ENCODE results near the gene UST.

UST gene

DNA sequence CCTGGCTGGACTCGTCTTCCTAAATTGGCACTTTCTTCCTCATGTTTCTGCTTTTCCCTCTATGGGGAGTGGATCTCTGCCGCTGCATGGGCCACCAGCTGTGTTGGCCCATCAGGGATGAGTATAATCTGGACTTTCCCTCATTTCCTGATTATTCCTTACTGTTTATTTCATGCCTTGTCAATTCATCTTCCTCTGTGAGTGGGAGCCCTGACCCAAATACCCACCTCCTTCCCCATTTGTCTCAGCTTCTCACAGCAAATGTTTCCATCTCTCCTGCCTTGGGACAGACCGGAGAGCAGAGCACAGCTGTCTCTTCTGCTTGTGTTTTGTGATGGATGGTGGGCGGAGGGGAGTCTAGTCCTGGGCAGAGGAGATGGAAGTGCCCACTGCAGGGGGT, 212.7 kb downstream of the UST start:
- no peak for DNase-seq (ENCODE audit: extremely low read depth, low read depth)
- TF ChIP-seq, protein P1, sequence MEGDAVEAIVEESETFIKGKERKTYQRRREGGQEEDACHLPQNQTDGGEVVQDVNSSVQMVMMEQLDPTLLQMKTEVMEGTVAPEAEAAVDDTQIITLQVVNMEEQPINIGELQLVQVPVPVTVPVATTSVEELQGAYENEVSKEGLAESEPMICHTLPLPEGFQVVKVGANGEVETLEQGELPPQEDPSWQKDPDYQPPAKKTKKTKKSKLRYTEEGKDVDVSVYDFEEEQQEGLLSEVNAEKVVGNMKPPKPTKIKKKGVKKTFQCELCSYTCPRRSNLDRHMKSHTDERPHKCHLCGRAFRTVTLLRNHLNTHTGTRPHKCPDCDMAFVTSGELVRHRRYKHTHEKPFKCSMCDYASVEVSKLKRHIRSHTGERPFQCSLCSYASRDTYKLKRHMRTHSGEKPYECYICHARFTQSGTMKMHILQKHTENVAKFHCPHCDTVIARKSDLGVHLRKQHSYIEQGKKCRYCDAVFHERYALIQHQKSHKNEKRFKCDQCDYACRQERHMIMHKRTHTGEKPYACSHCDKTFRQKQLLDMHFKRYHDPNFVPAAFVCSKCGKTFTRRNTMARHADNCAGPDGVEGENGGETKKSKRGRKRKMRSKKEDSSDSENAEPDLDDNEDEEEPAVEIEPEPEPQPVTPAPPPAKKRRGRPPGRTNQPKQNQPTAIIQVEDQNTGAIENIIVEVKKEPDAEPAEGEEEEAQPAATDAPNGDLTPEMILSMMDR (IDR thresholded peaks at IDR 0.05; ENCODE audit: low read depth, low read length), result no peak

GRCh38 chr6:148962854-148963515, 216.2 kb downstream of the UST start:
- DNase-seq (ENCODE audit: extremely low read depth, low read depth), result no peak
- TF ChIP-seq, protein P1 (IDR thresholded peaks at IDR 0.05; ENCODE audit: low read depth, low read length), result no peak

DNA sequence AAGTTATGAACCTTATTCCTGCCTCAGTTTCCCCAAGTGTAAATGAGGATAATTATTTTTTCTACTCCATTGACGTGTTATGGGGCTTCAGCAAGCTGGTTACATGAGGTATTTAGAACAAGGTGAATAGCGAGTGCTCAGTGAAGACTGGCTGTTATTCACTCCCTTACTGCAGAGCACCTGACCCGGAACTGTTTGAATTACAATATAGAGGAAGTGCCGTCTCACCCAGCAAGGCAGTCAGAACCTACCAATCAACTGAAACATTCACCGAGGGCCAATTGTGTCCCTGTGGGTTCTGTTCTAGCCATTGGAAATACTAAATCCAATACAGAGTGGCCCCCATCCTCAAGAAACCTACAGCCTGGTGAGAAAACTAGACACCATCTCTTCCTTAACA, 216.9 kb downstream of the UST start:
- no peak for DNase-seq (ENCODE audit: extremely low read depth, low read depth)
- TF ChIP-seq, protein P1 (IDR thresholded peaks at IDR 0.05; ENCODE audit: low read depth, low read length), result no peak

GRCh38 chr6:148964467-148964866, 217.6 kb downstream of the UST start:
- no peak for DNase-seq (ENCODE audit: extremely low read depth, low read depth)
- TF ChIP-seq, protein P1 (IDR thresholded peaks at IDR 0.05; ENCODE audit: low read depth, low read length), result no peak

GRCh38 chr6:148965287-148965686, 218.5 kb downstream of the UST start:
- no peak for DNase-seq (ENCODE audit: extremely low read depth, low read depth)
- TF ChIP-seq, protein P1 (IDR thresholded peaks at IDR 0.05; ENCODE audit: low read depth, low read length), result no peak

DNA sequence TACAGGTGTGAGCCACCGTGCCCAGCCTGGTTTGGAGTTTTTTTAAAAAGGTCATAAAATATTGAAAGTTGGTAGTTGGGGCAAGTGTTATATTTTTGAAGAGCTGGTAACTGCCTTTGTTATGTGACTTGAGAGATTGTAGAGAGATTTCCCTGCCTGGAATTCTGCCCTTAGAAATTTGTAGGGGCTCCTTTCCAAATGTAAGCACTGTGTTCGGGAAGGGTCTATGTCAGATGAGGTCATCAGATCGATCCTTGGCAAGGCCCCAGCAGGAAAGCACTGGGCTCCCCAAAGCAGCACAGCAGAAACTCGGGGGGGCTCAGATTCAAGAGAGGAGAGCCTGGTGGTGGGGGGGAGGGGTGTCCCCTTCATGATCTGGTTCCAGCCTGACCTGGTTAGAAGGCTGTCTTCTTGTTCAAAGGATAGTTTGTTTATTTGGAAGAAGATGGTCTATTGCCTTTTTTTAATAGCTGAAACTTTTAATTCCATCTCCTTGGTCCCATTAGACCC, 220.2 kb downstream of the UST start:
- no peak for DNase-seq (ENCODE audit: extremely low read depth, low read depth)
- TF ChIP-seq, protein P1 (IDR thresholded peaks at IDR 0.05; ENCODE audit: low read depth, low read length), result no peak

GRCh38 chr6:148967541-148967956, 220.7 kb downstream of the UST start:
- DNase-seq (ENCODE audit: extremely low read depth, low read depth), result no peak
- TF ChIP-seq, protein P1 (IDR thresholded peaks at IDR 0.05; ENCODE audit: low read depth, low read length), result no peak
